Esophagus squamous epithelium (tissue), 4 donors: Measurements from ENCODE around the gene ADCY5.

Source experiments
- POLR2A ChIP-seq, 4 donors: fragments of 450-650 bp; IDR thresholded peaks; one replicate each; pipeline ENCODE4 v1.6.1; 2017; ENCODE audit warnings: antibody characterized with exemption in 4 of 4, mild to moderate bottlenecking in 4 of 4, moderate library complexity in 3 of 4
- TF ChIP-seq, protein P1 (sequence below), 6 experiments: fragments of 450-650 bp in 4 of 6; fragments of 200-600 bp in 2 of 6; sonication (generic) in 2 of 6; IDR thresholded peaks; one replicate each; pipeline ENCODE4 v1.5.1; 2016 to 2019; ENCODE audit warnings: antibody characterized with exemption in 6 of 6, mild to moderate bottlenecking in 4 of 6, moderate library complexity in 4 of 6

DNA sequence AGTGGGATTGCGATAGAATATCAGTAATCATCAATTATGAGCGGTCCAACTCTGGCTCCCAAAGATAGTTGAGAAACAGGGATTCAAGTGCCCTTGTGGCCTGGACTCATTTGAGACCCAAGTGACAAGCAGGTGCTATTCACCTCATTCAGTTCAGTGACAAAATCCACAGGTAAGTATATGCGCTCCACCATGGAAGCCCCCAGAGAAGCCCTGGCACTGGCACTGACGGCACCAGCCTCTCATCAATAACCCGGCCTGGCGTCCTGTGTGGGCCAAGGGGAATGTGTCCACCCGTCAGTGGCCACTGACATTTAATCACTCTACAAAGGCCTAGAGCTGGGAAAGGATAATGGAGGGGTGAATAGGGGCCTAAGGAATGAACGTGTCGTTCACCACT, 117.2 kb downstream of the ADCY5 start:
- TF ChIP-seq, protein P1, sequence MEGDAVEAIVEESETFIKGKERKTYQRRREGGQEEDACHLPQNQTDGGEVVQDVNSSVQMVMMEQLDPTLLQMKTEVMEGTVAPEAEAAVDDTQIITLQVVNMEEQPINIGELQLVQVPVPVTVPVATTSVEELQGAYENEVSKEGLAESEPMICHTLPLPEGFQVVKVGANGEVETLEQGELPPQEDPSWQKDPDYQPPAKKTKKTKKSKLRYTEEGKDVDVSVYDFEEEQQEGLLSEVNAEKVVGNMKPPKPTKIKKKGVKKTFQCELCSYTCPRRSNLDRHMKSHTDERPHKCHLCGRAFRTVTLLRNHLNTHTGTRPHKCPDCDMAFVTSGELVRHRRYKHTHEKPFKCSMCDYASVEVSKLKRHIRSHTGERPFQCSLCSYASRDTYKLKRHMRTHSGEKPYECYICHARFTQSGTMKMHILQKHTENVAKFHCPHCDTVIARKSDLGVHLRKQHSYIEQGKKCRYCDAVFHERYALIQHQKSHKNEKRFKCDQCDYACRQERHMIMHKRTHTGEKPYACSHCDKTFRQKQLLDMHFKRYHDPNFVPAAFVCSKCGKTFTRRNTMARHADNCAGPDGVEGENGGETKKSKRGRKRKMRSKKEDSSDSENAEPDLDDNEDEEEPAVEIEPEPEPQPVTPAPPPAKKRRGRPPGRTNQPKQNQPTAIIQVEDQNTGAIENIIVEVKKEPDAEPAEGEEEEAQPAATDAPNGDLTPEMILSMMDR (IDR thresholded peaks at IDR 0.05) = no peak
- no peak for TF ChIP-seq POLR2A (IDR thresholded peaks at IDR 0.05)
